GM10248 (cell line): Measurements from ENCODE around the gene COPG1.

Source experiments
- CTCF ChIA-PET: fragments of 300-600 bp; sonication (Branson Sonifier 250); formaldehyde crosslinking; extraction: SDS; loops from one replicate; lab custom pipeline; 2021; ENCODE audit warnings: antibody characterized with exemption; lab: Yijun Ruan, JAX
- POLR2A ChIA-PET: fragments of 350-650 bp; sonication (Branson Sonifier 250); formaldehyde crosslinking; extraction: SDS; loops from one replicate; lab custom pipeline; 2020; ENCODE audit warnings: antibody characterized with exemption; lab: Yijun Ruan, JAX
- DNase-seq: peaks from one replicate; pipeline ENCODE4 v3.0.0; 2012; ENCODE audit errors: extremely low spot score
- TF ChIP-seq, protein P1 (sequence below): IDR thresholded peaks from 2 replicates; pipeline ENCODE4 v1.5.1; 2012; ENCODE audit warnings: mild to moderate bottlenecking, low read depth; ENCODE audit errors: extremely low read depth, missing control alignments, control extremely low read depth

Gene COPG1

DNA sequence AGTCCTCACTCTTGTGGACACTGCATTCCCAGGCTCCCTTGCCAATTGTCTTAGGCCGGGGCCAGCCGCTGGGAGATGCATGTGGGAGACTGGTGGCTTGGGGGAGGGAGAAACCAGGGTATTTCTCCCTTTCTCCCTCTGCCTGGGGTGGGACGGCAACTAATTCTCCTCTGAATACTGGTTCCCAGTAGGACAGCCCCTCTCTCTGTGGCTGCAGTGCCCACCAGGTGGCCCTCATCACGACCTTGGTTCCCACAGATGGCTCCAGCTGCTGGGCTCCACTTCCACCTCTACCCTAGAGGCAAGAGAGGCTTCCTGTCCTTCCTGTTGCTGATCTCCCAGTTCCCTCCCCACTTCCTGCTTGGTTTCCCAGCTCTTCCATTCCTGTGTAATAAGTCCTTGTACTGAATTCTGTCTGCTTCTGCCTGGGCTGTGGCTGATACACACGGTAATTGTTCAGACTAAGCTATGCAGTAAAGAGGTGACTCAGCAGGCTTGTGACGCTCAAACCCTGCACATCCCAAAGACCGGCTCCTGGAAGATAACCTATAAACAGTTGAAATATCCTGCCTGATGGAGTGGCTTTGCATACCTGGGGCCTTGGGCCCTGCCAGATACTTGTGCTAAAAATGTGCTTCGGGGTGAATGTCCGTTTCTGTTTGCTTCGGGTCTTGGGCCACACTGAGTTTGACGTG, 20.4 kb upstream of the COPG1 start:
- no peak for DNase-seq
- TF ChIP-seq, protein P1, sequence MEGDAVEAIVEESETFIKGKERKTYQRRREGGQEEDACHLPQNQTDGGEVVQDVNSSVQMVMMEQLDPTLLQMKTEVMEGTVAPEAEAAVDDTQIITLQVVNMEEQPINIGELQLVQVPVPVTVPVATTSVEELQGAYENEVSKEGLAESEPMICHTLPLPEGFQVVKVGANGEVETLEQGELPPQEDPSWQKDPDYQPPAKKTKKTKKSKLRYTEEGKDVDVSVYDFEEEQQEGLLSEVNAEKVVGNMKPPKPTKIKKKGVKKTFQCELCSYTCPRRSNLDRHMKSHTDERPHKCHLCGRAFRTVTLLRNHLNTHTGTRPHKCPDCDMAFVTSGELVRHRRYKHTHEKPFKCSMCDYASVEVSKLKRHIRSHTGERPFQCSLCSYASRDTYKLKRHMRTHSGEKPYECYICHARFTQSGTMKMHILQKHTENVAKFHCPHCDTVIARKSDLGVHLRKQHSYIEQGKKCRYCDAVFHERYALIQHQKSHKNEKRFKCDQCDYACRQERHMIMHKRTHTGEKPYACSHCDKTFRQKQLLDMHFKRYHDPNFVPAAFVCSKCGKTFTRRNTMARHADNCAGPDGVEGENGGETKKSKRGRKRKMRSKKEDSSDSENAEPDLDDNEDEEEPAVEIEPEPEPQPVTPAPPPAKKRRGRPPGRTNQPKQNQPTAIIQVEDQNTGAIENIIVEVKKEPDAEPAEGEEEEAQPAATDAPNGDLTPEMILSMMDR: no peak
- ChIA-PET POLR2A (interaction anchor here (0.6 kb wide), 1 partner anchor 26 kb away, joined by 5 read pairs; no protein-coding TSS in a partner anchor), CTCF (interaction anchor here (1.1 to 2.0 kb wide), 2 partner anchors 11 to 17 kb away, joined by 3 to 15 read pairs; no protein-coding TSS in a partner anchor)

DNA sequence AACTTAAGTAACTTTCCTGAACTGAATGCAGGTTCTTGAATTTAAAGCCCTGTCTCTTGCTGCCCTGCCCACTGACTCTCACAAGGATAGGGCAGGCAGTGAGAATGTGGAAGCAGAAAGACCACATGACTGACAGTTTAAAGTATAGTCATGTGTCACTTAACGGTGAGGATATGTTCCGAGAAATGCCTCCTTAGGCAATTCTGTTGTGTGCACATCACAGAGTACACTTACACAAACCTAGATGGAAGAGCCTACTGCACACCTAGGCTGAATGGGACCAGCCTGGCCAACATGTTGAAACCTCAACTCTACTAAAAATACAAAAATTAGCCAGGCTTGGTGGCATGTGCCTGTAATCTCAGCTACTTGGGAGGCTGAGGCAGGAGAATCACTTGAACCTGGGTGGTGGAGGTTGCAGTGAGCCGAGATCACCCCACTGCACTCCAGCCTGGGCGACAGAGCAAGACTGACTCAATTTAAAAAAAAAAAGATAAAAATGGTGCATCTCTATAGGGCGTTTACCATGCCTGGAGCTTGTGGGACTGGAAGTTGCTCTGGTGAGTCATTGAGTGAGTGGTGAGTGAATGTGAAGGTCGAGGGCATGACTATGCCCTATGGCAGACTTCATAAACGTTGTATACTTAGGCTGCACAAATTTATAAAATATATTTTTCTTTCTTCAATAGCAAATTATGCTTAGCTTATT, 18.9 kb upstream of the COPG1 start:
- TF ChIP-seq, protein P1: no peak
- CTCF ChIA-PET: interaction anchor here (0.7 to 8.5 kb wide), 3 partner anchors 16 to 260 kb away, joined by 3 to 50 read pairs (median 4); no protein-coding TSS in a partner anchor
- POLR2A ChIA-PET: no interaction called here
- no peak for DNase-seq

DNA sequence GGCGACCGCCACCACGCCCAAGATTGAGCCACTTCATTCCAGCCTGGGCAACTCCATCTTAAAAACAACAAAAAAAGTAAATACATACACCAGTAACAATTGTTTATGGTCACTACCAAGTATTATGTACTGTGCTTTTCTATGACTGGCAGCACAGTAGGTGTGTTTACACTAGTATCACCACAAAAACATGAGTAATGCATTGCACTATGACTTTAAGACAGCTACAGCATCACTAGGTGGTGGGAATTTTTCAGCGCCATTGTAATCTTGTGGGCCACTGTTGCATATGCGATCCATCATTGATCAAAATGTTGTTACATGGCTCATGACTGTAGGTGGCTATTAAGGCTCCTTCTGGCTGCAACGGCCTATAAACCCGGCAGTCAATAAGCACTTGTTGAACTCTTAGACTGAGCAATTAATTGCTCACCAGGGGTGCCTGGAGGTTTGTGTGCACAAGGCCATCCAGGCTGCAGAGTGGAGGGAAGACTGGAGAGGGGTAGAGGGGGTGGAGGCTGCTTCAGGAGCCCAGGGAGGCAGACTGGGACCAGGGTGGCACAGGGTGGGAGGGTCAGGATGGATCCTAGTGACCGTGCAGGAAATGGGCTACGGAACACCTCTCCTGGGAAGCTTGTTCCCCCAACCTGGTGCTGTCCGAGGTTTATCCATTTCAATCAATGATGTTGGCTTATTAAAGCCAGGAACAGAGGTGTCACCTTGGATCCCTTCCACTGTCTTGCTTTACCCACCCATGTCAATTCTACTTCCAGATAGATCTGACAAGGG, 17.9 kb upstream of the COPG1 start:
- ChIA-PET CTCF (interaction anchor here (1.0 to 8.5 kb wide), 3 partner anchors 14 to 261 kb away, joined by 3 to 50 read pairs (median 4); no protein-coding TSS in a partner anchor), POLR2A (no interaction called here)
- TF ChIP-seq, protein P1: no peak
- DNase-seq: no peak

DNA sequence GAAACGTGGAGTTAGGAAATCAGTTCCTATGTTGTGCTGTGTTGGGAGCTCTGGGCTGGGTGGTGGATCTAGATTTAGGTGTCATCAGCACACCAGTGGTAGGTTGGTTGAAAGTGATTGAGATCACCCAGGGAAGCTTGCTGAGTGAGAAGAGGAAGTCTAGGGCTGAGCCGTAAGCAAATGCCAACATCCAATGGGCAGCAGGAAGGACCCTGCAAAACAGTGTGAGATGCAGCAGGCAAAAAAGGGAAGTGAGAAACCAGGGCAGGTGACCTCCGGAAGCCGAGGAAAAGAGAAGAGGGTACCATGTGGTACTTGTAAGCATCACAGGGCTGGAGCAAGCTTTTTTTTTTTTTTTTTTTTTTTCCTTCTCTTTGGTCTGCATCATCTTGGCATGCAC, 15.9 kb upstream of the COPG1 start:
- TF ChIP-seq, protein P1: no peak
- DNase-seq: peak; percentile 75
- POLR2A ChIA-PET: interaction anchor here (0.6 to 0.7 kb wide), 5 partner anchors 11 to 320 kb away, joined by 3 to 6 read pairs (median 3); no protein-coding TSS in a partner anchor
- CTCF ChIA-PET: interaction anchor here (1.0 to 8.5 kb wide), 5 partner anchors 9 to 263 kb away, joined by 3 to 50 read pairs (median 4); no protein-coding TSS in a partner anchor

DNA sequence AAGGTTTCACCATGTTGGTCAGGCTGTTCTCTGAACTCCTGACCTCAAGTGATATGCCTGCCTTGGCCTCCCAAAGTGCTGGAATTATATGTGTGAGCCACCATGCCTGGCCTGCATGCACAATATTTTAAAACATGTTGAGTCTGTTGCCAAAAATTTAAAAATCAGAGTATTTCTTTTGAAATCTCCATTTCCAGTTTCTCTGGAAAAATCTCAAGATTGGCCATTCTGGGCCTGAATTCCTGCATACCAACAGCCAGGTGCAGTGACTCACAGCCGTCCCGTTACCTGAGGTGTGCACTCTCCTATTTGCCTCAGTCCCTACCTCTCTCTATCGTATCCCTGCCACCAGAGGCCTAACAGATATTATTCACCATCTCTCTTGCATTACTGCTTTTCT, 15.0 kb upstream of the COPG1 start:
- POLR2A ChIA-PET: no interaction called here
- CTCF ChIA-PET: interaction anchor here (2.2 to 8.5 kb wide), 2 partner anchors 12 to 181 kb away, joined by 7 to 50 read pairs; no protein-coding TSS in a partner anchor

More for the DNA sequence above, 15.0 kb upstream of the COPG1 start:
- DNase-seq: no peak
- TF ChIP-seq, protein P1: no peak
